Vein endothelial cell (primary cell): Measurements from ENCODE around the gene SLC9A7. TPM values are rescaled to one million over a fixed set of nuclear protein-coding genes. Genes with fewer than 3 reads are reported as not detected.

Experiments used
- small RNA-seq: library from RNA; depleted of rRNA; stranded (forward); fragments of <200 nt; gene quantifications from one replicate; pipeline ENCODE3, GENCODE V24; 2012
- total RNA-seq: library from RNA; depleted of rRNA; stranded (reverse); fragments of >200 nt; gene quantifications from 2 replicates; pipeline ENCODE4 v1.2.3, GENCODE V29; 2012

Gene SLC9A7
- 14.4 and 25.8 TPM in 2 replicates for total RNA-seq

DNA sequence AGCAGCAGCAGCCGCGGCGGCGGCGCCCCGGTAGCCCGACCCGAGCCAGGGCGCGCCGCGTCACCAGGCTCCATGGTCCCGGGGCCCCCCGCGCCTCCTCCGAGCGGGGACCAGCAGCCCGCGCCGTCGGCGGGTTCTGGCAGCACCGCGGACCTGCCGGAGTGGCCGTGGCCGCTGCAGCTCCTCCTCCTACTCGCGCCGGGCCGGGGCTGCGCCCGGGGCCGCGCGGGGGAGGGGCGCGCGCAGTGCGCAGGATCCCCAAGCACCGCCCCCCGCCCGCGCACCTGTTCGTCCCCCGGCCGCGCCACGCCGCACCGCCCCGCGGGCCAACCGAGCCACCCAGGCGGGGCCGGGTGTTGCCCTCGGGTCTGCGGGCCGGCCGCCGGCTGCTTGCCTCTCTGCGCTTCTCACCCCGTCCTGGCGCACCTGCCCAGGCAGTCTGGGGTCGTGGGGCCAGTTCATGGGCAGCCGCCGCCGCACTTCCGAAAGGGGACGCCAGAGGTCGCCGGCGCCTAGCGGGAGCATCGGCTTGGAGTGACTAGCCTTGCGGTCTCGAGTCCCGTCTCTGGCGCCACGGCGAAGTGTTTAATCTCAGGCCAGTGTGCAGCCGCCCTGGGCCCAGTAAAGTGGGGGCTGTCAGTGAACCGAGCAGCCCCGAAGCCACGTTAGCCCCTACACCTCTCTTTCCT lies at the start of gene SLC9A7:
Gene SLC9A7, minus strand, starts transcription at position 163 of the 689 bp plus-strand sequence. Its CDS starts 89 bp downstream, at position 74.

DNA sequence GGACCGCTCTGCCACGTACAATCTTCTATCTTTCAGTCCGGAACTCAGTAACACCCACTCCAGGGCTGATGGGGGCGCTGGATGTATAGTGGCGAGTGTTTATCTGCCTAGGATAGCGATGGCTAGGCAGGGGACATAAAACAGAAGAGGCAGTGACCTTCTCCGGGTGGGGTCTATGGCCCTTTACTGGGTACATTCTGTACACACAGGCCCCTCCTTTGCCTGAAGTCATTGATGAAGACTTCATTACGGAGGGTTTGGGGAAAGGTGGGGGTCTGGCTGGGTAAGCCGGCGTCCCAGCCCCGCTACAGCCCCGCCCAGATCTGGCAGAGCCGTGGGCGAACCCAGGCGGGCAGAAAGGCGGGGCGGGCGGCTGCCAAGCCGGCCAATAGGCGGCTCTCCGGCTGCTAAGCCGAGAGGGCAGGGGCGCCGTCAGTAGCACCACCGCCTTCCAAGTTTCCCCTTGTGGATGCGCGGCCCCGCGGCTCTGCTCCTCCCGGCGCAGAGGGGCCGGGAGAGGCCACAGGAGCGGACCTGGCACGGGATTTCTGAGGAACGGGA lies 185.5 kb downstream of the SLC9A7 start, which contains the start of gene CHST7:
Gene CHST7, plus strand, starts transcription at position 435 of the 561 bp plus-strand sequence. CDS start 167 bp downstream, outside the sequence.

Small RNAs within 50 kb of the gene (small RNA-seq; reads per million reads assigned to genes)
- not detected for gene RF00017

Other genes with a start within 250 kb of the SLC9A7 start
- gene ZNF674, start 213.7 kb downstream of the SLC9A7 start, total RNA-seq = 5.5 and 6.2 TPM in 2 replicates
- gene CHST7, start 185.4 kb downstream of the SLC9A7 start, total RNA-seq = 21.2 and 32.3 TPM in 2 replicates
- 24.8 and 38.2 TPM in 2 replicates for gene RP2, start 77.9 kb upstream of the SLC9A7 start, total RNA-seq
- gene JADE3, start 153.3 kb upstream of the SLC9A7 start, total RNA-seq = 12.4 and 14.2 TPM in 2 replicates